Upper lobe of left lung (tissue), 6 donors: ENCODE measurements around the gene PGD. TPM values are rescaled to one million over a fixed set of nuclear protein-coding genes. Genes with fewer than 3 reads are reported as not detected.
"Not testable (repeated sequence)": the region's sequence is repeated elsewhere in the genome, so short reads cannot be mapped to it uniquely, and the experiment has no call there.

Source experiments
- ATAC-seq, 2 donors: fragments of 200-7000 bp; cut with Tn5 transposase; one replicate each; pipeline ENCODE4 v1.9.1; 2022; ENCODE audit warnings: mild to moderate bottlenecking in 2 of 2, moderate library complexity in 2 of 2; ENCODE audit not compliant: low FRiP score in 2 of 2
- DNase-seq, 2 donors: peaks; one replicate each; pipeline ENCODE4 v3.0.0-alpha.2; 2019 to 2020
- H3K27ac ChIP-seq, 4 donors: fragments of 200-600 bp; sonication (generic); one replicate each; pipeline ENCODE4 v1.5.1; 2016 to 2019
- H3K27me3 ChIP-seq, 4 donors: fragments of 200-600 bp; sonication (generic); one replicate each; pipeline ENCODE4 v1.5.1; 2017 to 2019
- H3K36me3 ChIP-seq, 4 donors: fragments of 200-600 bp; sonication (generic); one replicate each; pipeline ENCODE4 v1.5.1; 2016 to 2019
- H3K4me1 ChIP-seq, 4 donors: fragments of 200-600 bp; sonication (generic); one replicate each; pipeline ENCODE4 v1.5.1; 2018 to 2019
- H3K4me3 ChIP-seq, 4 donors: fragments of 200-600 bp; sonication (generic); one replicate each; pipeline ENCODE4 v1.5.1; 2017 to 2019; ENCODE audit warnings: mild to moderate bottlenecking in 2 of 4, moderate library complexity in 1 of 4
- H3K9me3 ChIP-seq, 4 donors: fragments of 200-600 bp; sonication (generic); one replicate each; pipeline ENCODE4 v1.5.1; 2018 to 2019
- EP300 ChIP-seq, 4 donors: sonication (generic); formaldehyde crosslinking; IDR thresholded peaks; one replicate each; pipeline ENCODE4 v1.5.1; 2017; ENCODE audit warnings: antibody characterized with exemption in 4 of 4, control low read depth in 2 of 4
- POLR2A ChIP-seq, 4 donors: fragments of 450-650 bp; IDR thresholded peaks; one replicate each; pipeline ENCODE4 v1.5.1; 2016 to 2017; ENCODE audit warnings: antibody characterized with exemption in 4 of 4, mild to moderate bottlenecking in 2 of 4
- POLR2AphosphoS5 ChIP-seq, 2 donors: sonication (generic); formaldehyde crosslinking; IDR thresholded peaks; one replicate each; pipeline ENCODE4 v1.5.1; 2017; ENCODE audit warnings: antibody characterized with exemption in 2 of 2
- WGBS, 2 donors: methylation state at CpG; one replicate each; pipeline ENCODE4 v1.1.5; 2017 to 2018; 5-methylcytosine and 5-hydroxymethylcytosine counted together
- total RNA-seq, 6 donors: library from RNA; depleted of rRNA in 4 of 6; stranded (reverse); fragments of >200 nt in 4 of 6; gene quantifications; one replicate each; pipeline versions ENCODE4 v1.1.0 to v1.2.1, GENCODE V29; 2016 to 2021
- TF ChIP-seq, protein P1 (sequence below), 6 experiments: fragments of 450-650 bp in 4 of 6; fragments of 200-600 bp in 2 of 6; sonication (generic) in 2 of 6; IDR thresholded peaks; one replicate each; pipeline ENCODE4 v1.5.1; 2016 to 2019; ENCODE audit warnings: antibody characterized with exemption in 6 of 6
- donor health status: DM: no; HTN: no; CAD: no; lungs with moderate emphysema.
- donor health status: DM: no; HTN: yes; CAD: no; lungs with severe emphysema.

Gene PGD
- total RNA-seq, 6 donors from 2014 or later = 118 to 211 (median 183) TPM

DNA sequence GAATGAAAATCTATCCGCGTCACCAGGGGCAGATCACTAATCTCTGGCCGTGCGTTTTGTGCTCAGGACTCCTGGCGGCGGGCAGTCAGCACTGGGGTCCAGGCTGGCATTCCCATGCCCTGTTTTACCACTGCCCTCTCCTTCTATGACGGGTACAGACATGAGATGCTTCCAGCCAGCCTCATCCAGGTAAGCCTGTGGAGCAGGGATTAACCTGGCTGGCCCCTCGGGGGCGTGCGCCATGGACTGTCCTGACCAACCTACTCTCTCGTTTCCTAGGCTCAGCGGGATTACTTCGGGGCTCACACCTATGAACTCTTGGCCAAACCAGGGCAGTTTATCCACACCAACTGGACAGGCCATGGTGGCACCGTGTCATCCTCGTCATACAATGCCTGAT, 20.5 kb downstream of the PGD start:
- Histone ChIP-seq H3K27me3 (no peaks in the 10 kb centered on the region), H3K9me3 (no peaks in the 10 kb centered on the region), H3K4me3 (no peak overlapping the region), H3K36me3 (peaks cover 19 to 71% (median 54%) of the 10 kb centered on the region in 4 donors), H3K27ac (no peak overlapping the region), H3K4me1 (peaks cover 0 to 6% (median 0%) of the 10 kb centered on the region in 4 donors)
- WGBS, 2 donors = 95% methylated on average over 15 of the region's 15 CpGs
- ATAC-seq (no peak), DNase-seq (peak in 1 of 2 donors; percentile 64)
- TF ChIP-seq, protein P1, sequence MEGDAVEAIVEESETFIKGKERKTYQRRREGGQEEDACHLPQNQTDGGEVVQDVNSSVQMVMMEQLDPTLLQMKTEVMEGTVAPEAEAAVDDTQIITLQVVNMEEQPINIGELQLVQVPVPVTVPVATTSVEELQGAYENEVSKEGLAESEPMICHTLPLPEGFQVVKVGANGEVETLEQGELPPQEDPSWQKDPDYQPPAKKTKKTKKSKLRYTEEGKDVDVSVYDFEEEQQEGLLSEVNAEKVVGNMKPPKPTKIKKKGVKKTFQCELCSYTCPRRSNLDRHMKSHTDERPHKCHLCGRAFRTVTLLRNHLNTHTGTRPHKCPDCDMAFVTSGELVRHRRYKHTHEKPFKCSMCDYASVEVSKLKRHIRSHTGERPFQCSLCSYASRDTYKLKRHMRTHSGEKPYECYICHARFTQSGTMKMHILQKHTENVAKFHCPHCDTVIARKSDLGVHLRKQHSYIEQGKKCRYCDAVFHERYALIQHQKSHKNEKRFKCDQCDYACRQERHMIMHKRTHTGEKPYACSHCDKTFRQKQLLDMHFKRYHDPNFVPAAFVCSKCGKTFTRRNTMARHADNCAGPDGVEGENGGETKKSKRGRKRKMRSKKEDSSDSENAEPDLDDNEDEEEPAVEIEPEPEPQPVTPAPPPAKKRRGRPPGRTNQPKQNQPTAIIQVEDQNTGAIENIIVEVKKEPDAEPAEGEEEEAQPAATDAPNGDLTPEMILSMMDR (IDR thresholded peaks at IDR 0.05) = no peak
- no peak for TF ChIP-seq POLR2A (IDR thresholded peaks at IDR 0.05)
- no peak for TF ChIP-seq POLR2AphosphoS5 (IDR thresholded peaks at IDR 0.05)
- TF ChIP-seq EP300 (IDR thresholded peaks at IDR 0.05) = no peak

DNA sequence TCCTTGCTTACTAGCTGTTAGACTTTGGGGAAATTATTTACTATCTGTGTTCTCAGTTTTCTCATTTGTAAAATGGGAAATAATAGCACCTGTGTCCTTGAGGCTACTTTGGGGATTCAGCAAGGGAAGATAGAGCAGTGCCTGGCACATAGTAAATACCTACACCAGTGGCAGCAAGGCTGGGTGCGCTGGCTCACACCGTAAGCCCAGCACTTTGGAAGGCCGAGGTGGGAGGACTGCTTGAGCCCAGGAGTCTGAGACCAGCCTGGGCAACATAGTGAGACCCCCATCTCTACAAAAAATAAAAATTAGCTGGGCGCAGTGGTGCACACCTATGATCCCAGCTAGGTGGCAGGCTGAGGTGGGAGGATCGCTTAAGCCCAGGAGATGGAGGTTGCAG, 22.8 kb downstream of the PGD start:
- Histone ChIP-seq H3K9me3 (no peaks in the 10 kb centered on the region), H3K4me3 (no peak overlapping the region), H3K4me1 (no peaks in the 10 kb centered on the region), H3K27ac (no peak overlapping the region), H3K27me3 (no peaks in the 10 kb centered on the region), H3K36me3 (peaks cover 19 to 50% (median 43%) of the 10 kb centered on the region in 4 donors)
- no peak for TF ChIP-seq EP300 (IDR thresholded peaks at IDR 0.05)
- no peak for TF ChIP-seq POLR2A (IDR thresholded peaks at IDR 0.05)
- TF ChIP-seq, protein P1 (IDR thresholded peaks at IDR 0.05) = no peak
- no peak for TF ChIP-seq POLR2AphosphoS5 (IDR thresholded peaks at IDR 0.05)
- DNase-seq (no peak), ATAC-seq (no peak)
- 96 to 98% methylated on average over 4 to 5 of the region's 5 CpGs for WGBS, 2 donors

DNA sequence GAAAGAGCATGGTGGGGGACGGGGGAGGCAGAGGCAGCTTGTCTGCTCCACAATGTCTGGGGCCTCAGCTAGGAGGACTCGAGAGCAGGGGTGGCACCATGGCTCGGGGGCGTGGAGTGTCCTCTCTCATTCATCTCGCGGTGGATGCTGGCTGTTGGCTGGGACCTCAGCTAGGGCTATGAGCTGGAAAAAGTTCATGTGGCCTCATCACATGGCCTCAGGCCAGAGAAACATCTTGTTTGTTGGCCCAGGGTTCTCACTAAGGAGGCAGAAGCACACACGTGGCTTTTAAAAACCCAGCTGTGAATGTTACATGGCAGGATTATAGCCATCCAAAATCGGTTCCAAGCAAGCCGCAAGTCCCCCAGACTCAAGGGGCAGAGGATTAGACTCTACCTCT, 25.2 kb downstream of the PGD start:
- Histone ChIP-seq H3K9me3 (no peaks in the 10 kb centered on the region), H3K36me3 (peaks cover 14 to 26% (median 21%) of the 10 kb centered on the region in 4 donors), H3K4me1 (peaks cover 0 to 6% (median 4%) of the 10 kb centered on the region in 4 donors), H3K4me3 (no peak overlapping the region), H3K27me3 (no peaks in the 10 kb centered on the region), H3K27ac (no peak overlapping the region)
- ATAC-seq = peak in 1 of 2 donors; percentile 75
- 71 to 72% methylated on average over 6 to 9 of the region's 9 CpGs for WGBS, 2 donors
- no peak for TF ChIP-seq POLR2A (IDR thresholded peaks at IDR 0.05)
- no peak for TF ChIP-seq POLR2AphosphoS5 (IDR thresholded peaks at IDR 0.05)
- TF ChIP-seq, protein P1 (IDR thresholded peaks at IDR 0.05) = no peak
- TF ChIP-seq EP300 (IDR thresholded peaks at IDR 0.05) = no peak
- peak in 1 of 2 donors; percentile 37 for DNase-seq

DNA sequence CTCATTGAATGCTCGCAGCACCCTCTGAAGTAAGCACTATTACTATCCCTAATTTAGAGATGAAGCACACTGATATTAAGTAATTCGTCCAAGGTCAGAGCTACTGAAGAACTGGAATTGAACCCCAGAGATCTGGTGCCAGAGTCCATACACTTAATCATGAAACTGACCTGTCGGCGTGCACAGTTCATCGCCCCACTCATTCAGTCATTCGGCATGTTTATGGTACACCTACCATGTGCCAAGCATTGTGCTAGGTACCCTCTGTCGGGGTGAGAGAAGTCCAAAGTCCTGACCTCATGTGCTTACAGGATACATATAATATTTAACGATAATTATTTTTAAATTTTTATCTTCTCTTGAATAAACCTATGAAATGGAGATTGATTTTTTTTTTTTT, 25.8 kb downstream of the PGD start:
- no peaks in the 10 kb centered on the region for H3K27me3 ChIP-seq
- H3K4me1 ChIP-seq = peaks cover 2 to 7% (median 6%) of the 10 kb centered on the region in 4 donors
- H3K4me3 ChIP-seq = no peak overlapping the region
- WGBS, 2 donors = 90 to 95% methylated on average over 7 to 8 of the region's 8 CpGs
- peaks cover 10 to 20% (median 14%) of the 10 kb centered on the region in 4 donors for H3K36me3 ChIP-seq
- no peak for DNase-seq
- H3K27ac ChIP-seq = no peak overlapping the region
- no peaks in the 10 kb centered on the region for H3K9me3 ChIP-seq
- no peak for ATAC-seq
- TF ChIP-seq, protein P1 (IDR thresholded peaks at IDR 0.05) = no peak
- TF ChIP-seq POLR2AphosphoS5 (IDR thresholded peaks at IDR 0.05) = no peak
- TF ChIP-seq EP300 (IDR thresholded peaks at IDR 0.05) = no peak
- TF ChIP-seq POLR2A (IDR thresholded peaks at IDR 0.05) = no peak

DNA sequence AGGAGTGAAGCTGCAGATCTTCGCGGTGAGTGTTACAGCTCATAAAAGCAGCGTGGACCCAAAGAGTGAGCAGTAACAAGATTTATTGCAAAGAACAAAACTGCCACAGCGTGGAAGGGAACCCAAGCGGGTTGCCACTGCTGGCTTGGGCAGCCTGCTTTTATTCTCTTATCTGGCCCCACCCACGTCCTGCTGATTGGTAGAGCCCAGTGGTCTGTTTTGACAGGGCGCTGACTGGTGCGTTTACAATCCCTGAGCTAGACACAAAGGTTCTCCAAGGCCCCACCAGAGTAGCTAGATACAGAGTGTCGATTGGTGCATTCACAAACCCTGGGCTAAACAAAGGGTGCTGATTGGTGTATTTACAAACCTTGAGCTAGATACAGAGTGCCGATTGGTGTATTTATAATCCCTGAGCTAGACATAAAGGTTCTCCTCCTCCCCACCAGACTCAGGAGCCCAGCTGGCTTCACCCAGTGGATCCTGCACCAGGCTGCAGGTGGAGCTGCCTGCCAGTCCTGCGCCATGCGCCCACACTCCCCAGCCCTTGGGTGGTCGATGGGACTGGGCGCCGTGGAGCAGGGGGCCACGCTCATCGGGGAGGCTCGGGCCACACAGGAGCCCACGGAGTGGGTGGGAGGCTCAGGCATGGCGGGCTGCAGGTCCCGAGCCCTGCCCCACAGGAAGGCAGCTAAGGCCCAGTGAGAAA, 27.1 kb downstream of the PGD start:
- ATAC-seq, H3K9me3 ChIP-seq, H3K27ac ChIP-seq, H3K27me3 ChIP-seq, H3K4me3 ChIP-seq, H3K36me3 ChIP-seq: not testable (repeated sequence)
- DNase-seq = peak in 1 of 2 donors; percentile 71
- WGBS, 2 donors = 72 to 86% methylated on average over 10 to 17 of the region's 21 CpGs
- peaks cover 7 to 16% (median 12%) of the 10 kb centered on the region in 4 donors for H3K4me1 ChIP-seq

DNA sequence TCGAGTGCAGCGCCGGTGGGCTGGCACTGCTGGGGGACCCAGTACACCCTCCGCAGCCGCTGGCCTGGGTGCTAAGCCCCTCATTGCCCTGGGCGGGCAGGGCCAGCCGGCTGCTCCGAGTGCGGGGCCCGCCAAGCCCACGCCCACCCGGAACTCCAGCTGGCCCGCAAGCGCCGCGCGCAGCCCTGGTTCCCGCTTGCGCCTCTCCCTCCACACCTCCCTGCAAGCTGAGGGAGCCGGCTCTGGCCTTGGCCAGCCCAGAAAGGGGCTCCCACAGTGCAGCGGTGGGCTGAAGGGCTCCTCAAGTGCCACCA, 27.6 kb downstream of the PGD start:
- ATAC-seq, H3K36me3 ChIP-seq, H3K27ac ChIP-seq, H3K9me3 ChIP-seq, H3K4me3 ChIP-seq, H3K27me3 ChIP-seq: not testable (repeated sequence)
- peaks cover 12 to 21% (median 18%) of the 10 kb centered on the region in 4 donors for H3K4me1 ChIP-seq
- DNase-seq = peak in 1 of 2 donors; percentile 63
- WGBS, 2 donors = 96% methylated on average over 16 of the region's 21 CpGs; no CpG with 5 or more reads in 1 of the 2 donors
